ENCODE results near the gene WDR88. TPM values are rescaled to one million over a fixed set of nuclear protein-coding genes. Genes with fewer than 3 reads are reported as not detected.

WDR88 gene
- total and polyA plus RNA-seq, 2 of the 8 experiments (the other 6 are each of a cell fraction or from before 2014, with no cell fraction given), result not detected

GRCh38 chr19:33201473-33201872, 69.6 kb downstream of the WDR88 start (continued):
- no peak for TF ChIP-seq CHD7 (IDR thresholded peaks at IDR 0.05; ENCODE audit: insufficient replicate concordance, low read length)
- TF ChIP-seq JUND (IDR thresholded peaks at IDR 0.05; ENCODE audit: low read length), result no peak
- no peak for TF ChIP-seq SAP30 (IDR thresholded peaks at IDR 0.05; ENCODE audit: insufficient read depth, insufficient replicate concordance, low read length)
- no peak for TF ChIP-seq NRF1 (IDR thresholded peaks at IDR 0.05; ENCODE audit: low read depth, low read length)
- no peak for TF ChIP-seq SP4 (IDR thresholded peaks at IDR 0.05; ENCODE audit: low read length)
- TF ChIP-seq TBP (IDR thresholded peaks at IDR 0.05; ENCODE audit: low read depth, low read length), result no peak
- no peak for TF ChIP-seq RBBP5 (IDR thresholded peaks at IDR 0.05; ENCODE audit: borderline replicate concordance, low read depth, low read length)
- TF ChIP-seq CHD1 (IDR thresholded peaks at IDR 0.05; ENCODE audit: low read depth, low read length), result no peak
- no peak for TF ChIP-seq HDAC6 (IDR thresholded peaks at IDR 0.05; ENCODE audit: low read depth, low read length)
- no peak for TF ChIP-seq EGR1 (IDR thresholded peaks at IDR 0.05; ENCODE audit: borderline replicate concordance, low read depth, low read length)
- TF ChIP-seq BRCA1 (IDR thresholded peaks at IDR 0.05; ENCODE audit: low read depth, low read length), result no peak
- TF ChIP-seq TAF7 (optimal IDR thresholded peaks at IDR 0.05; ENCODE audit: borderline replicate concordance, low read depth, low read length), result no peak
- no peak for TF ChIP-seq SUZ12 (IDR thresholded peaks at IDR 0.05; ENCODE audit: low read length)

Data from H1 (cell line).